A204.1 (cell line): ENCODE results near the gene PTPRN2.
"Not testable (repeated sequence)": the region's sequence is repeated elsewhere in the genome, so short reads cannot be mapped to it uniquely, and the experiment has no call there.

Experiments used
- FAIRE-seq: peaks from 2 replicates; lab custom pipeline; 2012; peaks lifted over from hg19 to GRCh38; lab: Jason Lieb, UNC

Gene PTPRN2

DNA sequence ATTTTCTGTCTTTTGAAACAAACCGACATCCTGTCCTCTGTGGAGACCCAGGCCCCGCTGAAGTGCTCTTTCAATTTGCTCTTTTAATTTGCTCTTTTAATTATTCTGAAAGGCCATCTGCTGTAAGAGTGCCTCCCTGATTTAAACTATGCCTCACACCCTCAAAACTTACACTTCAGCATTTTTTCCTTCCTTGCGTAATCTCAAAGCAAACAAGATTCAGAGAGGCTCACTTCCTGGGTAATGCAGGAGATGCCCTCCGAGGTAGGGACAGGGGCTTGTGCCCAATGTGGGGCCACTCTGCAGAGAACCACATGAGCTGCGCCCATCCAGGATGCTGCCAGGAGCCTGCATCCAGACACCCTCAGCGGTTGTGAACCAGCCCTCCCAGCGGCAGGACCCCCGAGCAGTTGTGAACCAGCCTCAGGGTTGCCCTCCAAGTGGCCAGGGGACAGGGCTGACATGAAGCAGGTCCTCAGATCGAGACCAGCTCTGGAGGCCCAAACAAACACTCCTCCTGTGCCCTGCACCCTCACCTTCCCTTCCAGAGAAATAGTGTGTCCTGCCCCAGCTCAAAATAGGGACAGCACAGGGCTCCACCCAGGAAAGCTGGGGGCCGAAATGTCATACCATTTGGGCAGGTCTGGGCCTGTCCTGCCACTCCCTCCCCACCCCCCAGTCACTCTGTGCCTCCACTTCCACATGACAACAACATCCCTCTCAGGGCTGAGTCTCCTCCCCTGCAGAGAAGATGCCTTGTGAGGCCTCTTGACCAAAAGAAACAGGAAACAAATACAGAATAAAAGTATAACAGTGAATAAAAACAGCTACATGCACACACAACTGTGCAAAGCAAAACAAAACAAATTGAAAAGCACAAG is 190.4 kb downstream of the PTPRN2 start:
- no peak for FAIRE-seq

DNA sequence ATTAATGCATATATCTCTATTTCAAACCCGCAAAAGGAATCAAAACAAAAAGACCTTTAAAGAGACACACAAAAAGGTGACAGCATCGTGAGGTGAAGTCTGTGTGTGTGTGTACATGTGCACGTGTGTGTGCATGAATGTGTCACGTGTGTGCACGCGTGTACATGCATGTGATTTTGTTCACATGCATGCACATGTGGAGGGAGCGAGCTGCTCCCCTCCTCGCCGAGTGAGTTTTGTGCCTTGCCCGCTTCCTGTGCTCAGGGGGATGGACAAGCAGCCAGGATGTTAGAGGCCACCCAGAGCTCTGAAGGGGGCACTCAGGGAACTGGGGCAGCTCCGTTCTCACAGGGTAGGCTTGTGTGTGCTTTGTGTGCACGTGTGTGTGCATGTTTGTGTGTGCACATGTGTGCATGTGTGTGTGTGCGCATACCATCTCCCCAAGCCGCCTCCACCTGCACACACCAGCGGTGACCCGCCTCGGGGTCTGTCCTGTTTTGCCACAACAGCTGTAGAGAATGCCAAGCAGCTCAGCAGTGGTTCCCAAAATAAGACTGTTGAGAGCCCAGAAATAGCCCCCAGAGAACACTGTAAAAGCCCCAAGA is 191.2 kb downstream of the PTPRN2 start:
- FAIRE-seq: no peak

DNA sequence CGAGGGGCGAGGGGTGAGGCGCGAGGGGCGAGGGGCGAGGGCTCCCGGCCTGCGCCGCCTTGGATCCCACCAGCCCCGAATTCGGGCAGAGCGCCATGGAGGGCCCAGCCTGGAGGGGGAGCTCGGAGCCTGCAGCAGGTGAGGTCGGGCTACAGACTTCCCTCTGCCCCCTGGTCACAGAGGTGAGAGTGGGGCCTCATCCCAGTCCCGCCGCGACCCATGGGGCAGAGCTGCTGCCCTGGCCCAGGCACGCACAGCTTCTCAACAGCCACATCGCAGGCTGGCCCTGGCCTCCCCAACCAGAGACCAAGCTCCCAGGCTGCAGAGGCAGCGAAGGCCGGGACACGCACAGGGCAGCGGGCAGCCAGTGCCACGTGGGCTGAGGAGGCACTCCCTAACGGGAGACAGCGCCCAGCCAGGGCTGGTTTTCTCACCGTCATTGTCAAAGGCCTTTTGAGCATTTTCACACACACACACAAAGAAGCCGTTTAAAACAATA is 191.8 kb downstream of the PTPRN2 start:
- FAIRE-seq: no peak

DNA sequence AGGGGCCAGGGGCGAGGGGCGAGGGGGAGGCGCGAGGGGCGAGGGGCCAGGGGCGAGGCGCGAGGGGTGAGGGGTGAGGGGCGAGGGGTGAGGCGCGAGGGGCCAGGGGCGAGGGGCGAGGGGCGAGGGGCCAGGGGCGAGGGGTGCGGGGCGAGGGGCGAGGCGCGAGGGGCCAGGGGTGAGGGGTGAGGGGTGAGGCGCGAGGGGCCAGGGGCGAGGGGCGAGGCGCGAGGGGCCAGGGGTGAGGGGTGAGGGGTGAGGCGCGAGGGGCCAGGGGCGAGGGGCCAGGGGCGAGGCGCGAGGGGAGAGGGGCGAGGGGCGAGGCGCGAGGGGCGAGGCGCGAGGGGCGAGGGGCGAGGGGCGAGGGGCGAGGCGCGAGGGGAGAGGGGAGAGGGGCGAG is 192.3 kb downstream of the PTPRN2 start:
- FAIRE-seq: no peak

DNA sequence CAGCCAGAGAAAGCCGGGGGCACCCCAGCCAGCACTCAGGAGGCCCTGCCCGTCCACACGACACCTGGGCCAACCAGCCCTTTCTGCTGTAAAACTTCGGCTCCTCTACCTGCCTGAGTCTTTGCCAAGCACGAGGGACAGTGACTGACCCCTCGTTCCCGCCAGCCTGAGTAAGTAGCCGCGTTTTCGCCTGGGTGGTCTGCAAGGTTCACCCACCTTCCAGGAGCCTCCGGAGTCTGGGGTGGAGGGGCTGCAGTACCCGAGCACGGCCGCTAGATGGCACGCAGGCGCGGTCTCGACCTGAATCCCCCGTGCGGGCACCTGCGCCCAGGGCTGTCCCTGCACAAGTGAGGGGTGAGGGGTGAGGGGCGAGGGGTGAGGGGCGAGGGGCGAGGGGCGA is 192.7 kb downstream of the PTPRN2 start:
- FAIRE-seq: no peak

DNA sequence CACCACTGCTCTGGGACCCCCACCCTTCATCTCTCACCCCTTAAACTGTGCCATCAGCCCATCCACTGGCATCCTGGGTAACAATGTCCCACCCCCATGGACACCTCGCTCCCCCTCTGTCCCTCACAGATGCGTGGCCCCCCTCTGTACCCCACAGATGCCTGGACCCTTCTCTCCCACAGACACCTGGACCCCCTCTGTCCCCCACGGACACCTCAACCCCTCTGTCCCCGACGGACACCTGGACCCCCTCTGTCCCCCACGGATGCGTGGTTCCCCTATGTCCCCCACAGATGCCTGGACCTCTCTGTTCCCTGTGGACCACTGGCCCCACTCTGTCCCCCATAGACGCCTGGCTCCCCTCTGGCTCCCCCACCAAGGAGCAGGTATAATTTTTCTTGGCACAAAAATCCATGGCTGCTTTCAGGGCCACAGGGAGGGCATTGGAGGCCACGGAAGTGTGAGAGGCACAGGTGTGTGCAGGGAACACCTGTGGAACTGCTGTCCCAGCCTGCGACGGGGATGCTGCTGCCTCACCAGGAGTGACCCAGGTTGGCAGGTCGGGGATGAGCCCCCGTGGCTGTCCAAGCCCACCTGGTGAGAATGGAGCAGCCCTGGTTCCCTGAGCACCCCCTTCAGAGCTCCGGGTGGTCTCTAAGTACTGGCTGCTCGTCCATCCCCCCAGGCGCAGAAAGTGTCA is 193.5 kb downstream of the PTPRN2 start:
- no peak for FAIRE-seq

DNA sequence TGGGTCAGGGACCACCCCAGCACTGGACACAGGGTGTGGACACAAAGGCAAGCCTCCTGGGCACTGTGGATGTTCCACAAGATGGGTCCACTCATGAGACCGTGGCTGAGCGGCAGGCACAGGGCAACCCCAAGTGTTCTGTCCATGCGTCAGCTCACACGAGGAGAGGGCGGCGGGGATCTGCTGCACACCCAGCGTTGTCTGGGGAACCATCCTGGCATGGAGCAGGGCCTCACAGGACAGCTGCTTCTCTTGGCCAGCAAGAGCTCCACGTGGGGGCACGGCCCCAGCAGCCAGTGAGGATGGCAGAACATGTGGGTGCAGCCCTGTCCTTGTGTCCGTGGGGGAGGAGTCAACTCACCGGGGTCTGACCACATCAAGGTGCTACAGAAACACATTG is 195.4 kb downstream of the PTPRN2 start:
- no peak for FAIRE-seq

DNA sequence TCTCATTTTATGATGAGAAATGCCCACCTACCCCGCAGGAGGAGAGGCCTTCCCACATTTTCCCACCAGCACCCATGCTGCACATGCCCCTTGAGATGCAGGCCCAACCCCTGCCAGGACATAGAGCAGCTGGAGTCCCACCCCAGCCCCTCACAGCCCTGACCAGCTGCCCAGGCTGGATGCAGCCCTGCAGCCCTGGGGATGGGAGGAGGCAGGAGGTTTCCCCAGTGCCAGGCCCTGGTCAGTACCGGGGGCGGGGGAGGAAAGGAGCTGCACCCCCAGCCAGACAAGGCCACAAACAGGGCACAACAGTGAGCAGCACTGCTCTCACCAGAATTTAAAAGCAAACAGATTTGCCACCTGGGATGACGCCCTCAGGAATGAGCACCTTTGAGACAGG is 196.1 kb downstream of the PTPRN2 start:
- FAIRE-seq: no peak

DNA sequence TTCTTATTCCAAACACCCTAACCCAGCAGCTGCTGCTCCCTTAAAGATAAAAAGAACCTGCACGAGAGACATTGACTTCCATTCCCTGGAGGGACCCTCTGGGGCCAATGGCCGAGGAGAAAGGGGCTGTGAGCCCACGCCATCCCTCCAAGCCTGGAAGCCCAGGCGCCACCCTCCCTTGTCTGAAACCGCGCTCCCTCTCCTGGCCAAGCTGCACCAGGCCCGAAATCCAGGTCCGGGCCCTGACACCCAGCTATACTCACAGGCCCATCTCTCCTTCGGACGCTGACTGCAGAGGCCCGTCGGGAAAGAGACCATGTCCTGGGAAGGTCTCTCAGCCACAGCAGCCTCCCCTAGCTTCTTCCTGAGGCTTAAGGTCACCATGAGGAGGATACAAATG is 196.5 kb downstream of the PTPRN2 start:
- FAIRE-seq: no peak

DNA sequence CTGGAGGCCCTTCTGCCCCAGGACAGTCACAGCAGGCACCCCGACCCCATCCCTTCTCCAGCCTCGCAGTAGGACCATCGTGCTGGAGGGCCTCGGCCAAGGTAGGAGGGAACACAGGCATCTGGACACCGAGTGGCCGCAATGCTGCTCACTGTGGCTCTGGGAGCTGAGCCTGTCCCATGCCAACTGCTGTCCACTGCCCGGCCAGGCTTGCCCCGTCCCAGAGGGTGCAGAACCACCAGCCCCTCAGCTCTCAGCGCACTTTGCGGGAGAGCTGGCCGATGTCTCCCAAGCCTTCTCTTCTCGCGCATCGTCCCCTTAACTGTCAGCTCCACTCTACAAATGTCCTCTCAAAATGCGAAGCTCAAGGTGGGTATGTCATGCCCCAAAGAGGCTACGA is 197.2 kb downstream of the PTPRN2 start:
- FAIRE-seq: no peak

DNA sequence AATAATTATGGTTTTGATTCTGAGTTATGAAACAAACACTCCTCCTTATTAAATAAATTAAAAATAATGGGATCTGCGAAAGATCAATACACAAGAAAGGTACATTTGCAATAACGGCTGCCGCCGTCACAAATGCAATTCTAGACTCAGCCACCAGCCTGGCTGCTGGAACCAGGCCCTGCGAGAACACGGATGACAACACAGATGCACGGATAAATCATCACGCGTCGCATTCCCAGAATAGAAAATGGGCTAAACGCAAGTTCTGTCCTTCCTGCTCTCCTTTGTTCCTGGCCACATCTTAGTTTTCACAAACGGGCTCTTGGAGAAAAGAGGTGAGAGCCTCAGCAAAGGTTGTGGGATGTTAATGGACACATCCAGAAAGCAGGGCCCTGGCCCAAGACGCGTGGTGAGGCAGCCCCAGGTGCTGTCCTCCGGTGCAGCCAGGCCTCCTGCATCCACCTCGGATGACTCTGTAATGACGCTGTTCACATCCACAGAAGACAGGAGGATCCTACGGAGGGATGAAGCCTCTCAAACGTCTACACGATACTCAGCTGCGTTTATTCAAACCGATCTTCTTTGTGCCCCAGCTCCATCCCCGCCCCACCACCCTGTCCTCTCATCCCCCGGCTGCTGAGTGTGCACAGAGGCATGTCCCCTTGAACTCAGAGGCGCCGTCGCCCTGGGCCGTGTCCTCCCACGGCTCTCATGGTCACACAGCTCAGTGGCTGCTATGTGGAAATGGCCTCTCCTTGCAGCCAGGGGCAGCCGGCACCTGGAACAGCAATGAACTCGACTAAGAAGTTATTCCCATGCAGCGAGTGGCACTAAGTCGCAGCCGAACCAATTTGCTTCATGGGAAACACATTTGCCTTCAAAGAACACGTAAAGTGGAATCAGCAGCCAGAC is 197.9 kb downstream of the PTPRN2 start:
- FAIRE-seq: no peak

DNA sequence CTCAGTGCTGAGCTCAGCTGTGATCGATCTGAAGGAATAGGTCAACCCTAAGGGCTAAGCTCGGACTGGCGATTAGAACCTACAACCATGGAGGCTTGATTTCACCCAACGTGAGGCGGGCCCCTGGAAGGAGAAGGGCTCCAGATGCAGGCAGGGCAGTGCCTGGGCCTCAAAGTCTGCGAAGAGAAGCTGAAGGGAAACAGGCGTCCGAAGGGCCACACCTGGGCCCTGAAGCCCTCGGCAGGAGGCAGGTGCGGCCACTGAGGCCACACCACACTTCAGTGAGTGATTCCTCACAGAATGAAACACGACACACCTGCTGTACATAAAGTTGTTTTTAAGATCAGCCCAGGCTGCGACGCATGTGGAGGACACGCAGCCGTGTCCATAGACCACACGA is 198.7 kb downstream of the PTPRN2 start:
- FAIRE-seq: no peak

DNA sequence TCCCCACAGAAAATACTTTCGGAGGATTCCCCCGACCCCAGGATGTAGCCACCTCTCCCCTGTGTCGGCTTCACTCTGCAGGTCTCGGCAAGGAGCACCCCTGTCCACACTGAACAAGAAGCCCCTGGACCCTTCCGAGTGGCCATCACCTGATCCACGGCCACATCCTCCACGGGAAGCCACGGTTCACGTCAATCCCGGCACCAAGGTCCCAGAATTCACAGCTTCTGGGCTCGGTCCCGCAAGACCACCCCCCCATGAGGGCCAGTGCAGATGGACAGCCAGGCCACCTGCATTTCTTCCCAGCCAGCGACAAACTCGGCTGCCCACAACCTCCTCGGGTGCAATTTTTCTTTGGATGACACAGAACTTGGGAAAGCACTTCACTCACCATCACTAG is 199.6 kb downstream of the PTPRN2 start:
- FAIRE-seq: no peak

DNA sequence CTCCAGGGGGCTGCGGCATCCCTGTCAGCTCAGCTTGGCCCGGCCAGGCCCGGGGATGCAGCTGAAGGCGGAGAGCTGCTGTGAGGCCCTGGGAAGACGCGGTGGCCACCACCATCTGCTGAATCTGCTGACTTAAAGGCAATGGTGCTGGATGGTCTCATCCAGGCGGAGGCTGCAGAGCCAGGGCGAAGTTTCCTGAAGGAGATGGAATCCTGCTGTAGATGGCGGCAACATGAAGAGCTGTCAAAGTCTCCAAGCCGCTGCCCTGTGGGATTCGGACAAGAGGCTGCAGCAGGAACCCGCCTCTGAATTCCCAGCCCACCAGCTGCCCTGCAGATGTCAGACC is 200.1 kb downstream of the PTPRN2 start:
- FAIRE-seq: no peak

DNA sequence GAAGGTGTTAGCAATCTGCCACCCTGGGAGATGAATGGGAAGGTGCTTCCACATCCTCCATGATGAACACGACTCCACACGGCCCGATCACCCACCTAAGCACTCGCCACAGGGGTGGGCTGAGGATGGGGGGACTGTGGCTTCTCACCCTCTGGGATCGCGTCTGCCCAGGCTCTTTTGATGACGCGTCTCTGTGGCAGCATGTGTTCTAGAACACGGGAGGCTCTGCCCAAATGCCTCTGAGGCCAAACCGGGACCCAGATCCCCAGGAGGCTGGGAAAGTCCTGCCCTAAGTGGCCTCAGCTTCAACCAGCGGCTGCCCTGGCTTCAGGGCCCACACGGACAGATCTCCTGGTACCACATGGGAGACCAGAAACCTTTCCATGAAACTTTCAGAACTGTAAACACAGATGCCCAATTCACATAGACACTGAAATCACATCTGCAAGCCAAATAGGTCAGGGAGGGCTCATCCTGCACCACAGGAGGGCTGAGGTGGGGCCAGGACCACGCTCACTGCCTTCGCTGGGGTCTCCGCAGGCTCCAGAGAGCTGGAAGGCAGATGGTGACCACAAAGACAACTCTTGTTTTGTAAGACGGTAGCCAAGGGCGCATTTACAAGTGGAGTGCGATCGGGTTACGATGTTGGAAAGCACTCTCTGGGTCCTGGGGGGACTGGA is 200.6 kb downstream of the PTPRN2 start:
- no peak for FAIRE-seq

DNA sequence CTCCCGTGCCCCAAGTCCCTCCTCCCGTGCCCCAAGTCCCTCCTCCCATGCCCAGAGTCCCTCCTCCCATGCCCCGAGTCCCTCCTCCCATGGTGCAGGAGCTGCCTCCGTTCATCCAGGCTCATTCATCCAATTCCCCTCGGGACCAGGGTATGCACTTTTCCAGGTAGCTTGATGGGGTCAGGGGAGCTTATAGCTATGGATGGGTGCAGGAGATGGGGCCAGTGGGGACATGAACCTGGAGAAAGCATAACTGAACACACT is 201.3 kb downstream of the PTPRN2 start:
- no peak for FAIRE-seq

DNA sequence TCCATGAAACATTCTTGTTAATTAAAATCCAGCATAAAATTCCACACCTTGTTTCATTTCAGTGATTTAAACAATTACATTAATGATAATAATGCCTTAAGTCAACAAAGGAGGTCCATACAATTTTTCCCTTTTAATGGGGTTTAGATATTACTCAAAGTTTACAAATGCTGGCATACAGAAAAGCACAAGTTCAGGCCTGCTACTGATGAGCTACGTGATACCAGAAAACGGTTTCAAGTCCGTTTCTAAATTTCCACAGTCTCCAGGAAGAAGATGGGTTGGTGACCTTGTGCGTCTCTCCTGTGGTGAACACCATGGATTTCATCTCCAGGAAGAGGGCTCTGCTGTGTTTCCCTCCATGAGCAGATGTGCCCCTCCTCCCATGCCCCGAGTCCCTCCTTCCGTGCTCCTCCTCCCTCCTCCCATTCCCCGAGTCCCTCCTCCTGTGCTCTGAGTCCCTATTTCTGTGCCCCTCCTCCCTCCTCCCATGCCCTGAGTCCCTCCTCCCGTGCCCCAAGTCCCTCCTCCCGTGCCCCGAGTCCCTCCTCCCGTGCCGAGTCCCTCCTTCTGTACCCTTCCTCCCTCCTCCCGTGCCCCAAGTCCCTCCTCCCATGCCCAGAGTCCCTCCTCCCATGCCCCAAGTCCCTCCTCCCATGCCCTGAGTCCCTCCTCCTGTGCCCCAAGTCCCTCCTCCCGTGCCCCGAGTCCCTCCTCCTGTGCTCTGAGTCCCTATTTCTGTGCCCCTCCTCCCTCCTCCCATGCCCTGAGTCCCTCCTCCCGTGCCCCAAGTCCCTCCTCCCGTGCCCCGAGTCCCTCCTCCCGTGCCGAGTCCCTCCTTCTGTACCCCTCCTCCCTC is 201.9 kb downstream of the PTPRN2 start:
- not testable (repeated sequence) for FAIRE-seq

DNA sequence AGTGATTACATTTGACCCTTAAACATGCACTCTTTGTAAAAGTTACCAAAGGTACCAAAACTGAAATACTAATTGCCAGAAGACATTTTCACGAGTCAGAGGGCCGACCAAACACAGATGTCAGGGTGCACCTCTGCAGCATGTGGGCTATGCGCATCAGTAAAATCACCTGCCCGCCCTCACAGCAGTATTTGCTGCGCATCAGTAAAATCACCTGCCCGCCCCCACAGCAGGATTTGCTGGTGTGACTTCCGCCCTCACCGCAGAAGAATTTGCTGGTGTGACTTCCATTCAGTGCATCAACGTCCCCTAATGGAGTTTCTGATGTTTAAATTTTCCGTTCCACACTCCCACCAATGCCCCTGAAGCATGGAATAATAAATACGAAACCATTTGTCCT is 202.9 kb downstream of the PTPRN2 start:
- no peak for FAIRE-seq

DNA sequence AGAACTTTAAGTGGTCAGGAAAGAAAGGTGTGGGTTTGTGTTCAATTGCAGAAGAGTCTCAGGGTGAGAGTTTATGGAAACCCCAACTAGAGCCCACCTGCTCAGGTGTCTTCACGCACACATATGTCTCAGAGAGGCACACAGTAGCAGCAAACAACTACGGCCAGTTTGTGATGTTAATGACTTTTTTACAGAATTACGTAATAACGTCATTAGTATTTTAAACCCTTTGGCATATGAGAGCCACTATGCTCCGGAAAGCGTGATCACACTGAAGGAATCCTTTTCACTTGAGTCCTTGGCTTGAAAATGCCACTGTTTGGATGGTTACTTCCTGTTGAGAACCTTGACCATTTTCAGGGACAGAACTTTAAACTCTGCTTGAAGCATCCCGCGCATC is 204.0 kb downstream of the PTPRN2 start:
- no peak for FAIRE-seq

DNA sequence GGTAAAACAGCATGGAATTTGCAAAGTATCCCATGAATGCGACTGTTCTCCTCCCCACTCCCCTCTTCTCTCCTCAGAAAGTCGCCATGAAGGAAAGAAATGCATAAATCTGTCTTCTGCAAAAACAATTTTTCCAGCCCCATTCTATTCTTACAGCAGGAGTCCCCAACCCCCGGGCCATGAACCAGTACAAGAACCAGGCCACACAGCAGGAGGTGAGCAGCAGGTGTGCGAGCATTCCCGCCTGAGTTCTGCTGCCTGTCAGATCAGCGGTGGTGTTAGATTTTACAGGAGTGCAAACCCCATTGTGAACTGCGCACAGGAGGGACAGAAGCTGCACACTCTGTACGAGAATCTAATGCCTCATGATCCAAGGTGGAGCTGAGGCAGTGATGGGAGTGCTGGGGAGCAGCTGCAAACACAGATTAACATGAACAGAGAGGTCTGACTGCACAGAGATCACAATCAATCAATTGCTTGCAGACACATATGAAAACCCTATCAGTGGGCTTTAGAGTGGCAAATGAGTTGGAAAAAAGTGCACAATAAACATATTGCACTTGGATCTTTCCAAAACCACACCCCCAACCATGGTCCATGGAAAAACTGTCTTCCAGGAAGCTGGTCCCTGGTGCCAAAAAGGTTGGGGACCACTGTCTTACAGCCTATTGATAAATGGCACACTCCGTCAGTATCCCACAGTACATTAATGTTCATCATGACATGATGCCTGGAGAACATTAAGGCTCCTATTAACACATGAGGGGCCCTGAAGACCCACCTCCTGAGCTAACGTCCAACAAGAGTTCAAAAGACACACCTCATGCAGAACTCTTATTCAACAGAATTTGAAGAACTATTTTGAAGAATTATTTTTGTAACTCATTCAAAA is 205.0 kb downstream of the PTPRN2 start:
- no peak for FAIRE-seq
